GM12801 (cell line): Measurements from ENCODE around the gene HNMT.

Experiments
- TF ChIP-seq, protein P1 (sequence below): IDR thresholded peaks from one replicate; pipeline ENCODE4 v1.5.1; 2011; ENCODE audit warnings: control low read depth; ENCODE audit not compliant: insufficient read length; ENCODE audit errors: extremely low read depth

Gene HNMT

DNA sequence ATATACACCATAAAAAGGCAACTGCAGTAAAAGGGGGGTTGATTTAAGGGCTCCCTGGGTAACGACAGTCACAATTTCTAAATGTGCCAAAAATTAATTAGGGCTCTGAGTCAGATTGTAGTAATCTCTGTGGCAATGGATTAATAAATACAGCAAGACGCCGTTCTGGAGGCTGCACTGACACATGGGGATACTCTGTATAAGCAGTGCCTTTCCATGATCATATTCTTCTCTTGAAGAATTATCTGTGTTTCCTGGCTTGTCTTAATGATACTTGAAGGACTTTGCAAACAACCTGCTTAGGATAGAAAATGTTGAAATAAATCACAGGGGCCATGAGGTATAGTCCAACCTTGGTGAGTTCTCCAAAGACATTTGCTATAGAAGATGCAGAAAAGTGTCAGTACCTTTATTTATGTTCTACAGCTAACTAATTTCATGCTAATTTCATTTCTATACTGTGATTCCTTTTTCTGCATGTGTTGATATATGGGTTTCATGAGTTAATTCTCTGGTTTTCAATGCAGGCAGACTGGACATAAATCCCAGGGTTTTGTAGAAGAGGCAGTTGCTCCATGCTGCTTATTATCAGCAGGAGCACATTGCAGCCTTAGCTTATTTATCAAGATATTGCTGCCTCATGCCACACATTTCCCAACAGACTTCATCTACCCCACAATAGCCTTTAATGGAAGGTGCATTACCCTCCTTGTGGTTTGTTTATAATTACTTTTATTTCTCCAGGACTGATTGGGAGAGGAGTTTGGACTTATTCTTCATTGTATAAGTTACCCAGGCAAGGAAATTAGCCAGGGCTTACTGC lies 54.8 kb downstream of the HNMT start:
- TF ChIP-seq, protein P1, sequence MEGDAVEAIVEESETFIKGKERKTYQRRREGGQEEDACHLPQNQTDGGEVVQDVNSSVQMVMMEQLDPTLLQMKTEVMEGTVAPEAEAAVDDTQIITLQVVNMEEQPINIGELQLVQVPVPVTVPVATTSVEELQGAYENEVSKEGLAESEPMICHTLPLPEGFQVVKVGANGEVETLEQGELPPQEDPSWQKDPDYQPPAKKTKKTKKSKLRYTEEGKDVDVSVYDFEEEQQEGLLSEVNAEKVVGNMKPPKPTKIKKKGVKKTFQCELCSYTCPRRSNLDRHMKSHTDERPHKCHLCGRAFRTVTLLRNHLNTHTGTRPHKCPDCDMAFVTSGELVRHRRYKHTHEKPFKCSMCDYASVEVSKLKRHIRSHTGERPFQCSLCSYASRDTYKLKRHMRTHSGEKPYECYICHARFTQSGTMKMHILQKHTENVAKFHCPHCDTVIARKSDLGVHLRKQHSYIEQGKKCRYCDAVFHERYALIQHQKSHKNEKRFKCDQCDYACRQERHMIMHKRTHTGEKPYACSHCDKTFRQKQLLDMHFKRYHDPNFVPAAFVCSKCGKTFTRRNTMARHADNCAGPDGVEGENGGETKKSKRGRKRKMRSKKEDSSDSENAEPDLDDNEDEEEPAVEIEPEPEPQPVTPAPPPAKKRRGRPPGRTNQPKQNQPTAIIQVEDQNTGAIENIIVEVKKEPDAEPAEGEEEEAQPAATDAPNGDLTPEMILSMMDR: no peak

DNA sequence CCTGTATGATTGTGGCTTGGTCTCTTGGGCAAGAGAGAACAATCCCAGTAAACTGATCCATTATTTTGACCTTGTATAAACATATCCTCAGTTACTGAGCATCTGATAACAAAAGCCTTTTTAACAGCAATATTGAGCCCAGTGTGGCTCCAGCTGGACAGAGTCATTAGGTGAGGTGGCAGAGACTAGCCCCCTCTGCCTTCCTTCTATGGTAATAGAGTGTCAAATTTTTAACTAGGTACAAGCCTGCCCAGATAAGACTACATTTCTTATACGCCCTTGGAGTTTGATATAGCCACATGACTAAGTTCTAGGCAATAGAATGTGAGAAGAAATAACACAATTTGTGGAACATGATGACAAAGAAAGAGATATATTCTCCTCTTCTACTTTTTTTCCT lies 56.2 kb downstream of the HNMT start:
- TF ChIP-seq, protein P1: no peak

DNA sequence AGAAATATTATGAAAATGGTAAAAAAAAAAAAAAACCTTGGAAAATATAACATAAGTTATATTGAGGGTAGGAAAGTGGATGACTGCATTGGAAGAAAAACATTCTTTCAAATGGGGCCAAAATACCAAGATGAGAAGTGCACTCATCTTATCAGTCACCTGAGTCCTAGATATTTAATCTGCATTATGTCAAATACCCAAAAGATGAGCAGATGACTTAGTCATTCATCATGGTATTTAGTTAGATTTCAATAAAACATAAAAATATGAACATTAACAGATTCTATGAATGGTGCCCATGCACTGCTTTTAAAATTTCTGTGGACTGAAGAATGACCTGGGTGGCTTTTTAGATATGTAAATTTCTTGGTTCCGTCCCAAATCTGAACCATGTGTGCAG lies 56.9 kb downstream of the HNMT start:
- TF ChIP-seq, protein P1: no peak

DNA sequence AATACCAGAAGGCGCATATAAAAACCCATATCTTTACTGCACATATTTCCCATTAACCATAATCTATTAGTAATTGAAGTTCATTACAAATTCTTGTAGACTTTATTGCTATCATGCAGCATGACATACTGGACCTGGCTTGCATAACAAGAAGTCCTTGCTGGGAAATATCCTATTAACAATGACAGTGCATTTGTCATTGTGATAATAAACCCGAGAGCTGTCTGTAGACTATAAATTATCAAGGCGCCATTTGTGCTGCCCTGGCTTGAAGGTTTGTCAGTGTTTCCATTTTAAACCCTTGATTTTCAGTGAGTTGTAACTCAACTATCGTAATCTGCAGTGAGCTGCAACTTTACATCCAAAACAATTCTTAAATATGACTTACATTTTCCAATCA lies 59.0 kb downstream of the HNMT start:
- TF ChIP-seq, protein P1: no peak

DNA sequence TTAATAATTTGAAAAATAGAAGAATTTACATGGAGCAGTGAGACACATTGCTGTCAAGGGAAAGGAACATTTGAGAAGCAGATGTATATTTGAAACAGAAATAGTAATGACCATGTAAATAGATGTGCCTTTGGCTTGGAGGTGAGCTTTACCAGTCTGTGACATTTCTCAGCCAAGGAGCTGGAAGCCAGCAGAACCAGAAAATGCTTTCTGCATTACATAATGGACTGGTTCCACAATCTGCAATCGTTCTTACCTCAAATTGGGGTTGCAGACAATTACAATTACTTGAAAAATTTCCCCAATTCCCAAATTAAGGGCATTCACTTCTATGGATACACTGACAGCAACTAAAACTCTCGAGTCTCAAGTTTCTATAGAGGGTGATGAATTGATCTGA lies 59.7 kb downstream of the HNMT start:
- TF ChIP-seq, protein P1: no peak

DNA sequence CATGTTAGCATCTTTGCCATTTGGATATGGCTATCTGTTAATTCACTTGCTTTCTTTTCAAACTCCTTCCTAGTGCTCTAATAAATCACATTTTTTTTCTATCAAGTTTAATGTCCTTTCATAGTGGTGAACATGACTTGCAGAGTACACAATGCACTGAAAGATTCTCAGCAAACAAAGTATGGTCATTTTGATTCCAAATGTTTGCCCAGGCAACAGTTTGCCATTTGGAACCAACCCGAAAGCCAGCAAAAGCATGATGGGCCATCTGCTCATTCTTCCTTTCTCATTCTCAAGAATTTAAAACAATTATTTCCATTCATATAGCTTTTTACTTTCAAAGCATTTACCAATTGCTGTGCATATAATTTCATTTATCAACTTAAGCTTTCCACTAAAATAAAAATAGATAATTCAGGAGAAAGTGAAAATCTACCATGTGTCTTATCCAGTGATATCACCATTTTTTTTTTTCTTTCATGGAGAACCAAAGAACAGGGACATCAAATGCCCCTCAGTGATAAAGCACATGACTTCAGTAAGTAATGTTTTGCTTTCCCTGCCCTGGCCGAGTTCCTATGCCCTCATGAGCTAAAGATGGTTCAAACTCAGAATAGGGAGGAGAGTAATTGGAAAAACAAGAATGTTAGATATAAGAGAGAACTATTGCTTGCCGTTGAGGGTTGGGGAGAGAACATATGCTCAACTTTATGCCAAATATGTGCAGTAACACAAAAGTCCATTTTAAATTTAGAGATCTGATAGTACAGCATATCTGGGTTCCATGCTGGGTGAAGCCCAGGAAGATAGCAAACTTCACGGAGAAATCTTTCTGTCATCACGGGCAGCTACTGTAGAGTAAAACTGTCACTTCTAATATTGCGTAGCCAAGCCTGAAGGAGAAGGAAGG lies 62.1 kb downstream of the HNMT start:
- TF ChIP-seq, protein P1: no peak

DNA sequence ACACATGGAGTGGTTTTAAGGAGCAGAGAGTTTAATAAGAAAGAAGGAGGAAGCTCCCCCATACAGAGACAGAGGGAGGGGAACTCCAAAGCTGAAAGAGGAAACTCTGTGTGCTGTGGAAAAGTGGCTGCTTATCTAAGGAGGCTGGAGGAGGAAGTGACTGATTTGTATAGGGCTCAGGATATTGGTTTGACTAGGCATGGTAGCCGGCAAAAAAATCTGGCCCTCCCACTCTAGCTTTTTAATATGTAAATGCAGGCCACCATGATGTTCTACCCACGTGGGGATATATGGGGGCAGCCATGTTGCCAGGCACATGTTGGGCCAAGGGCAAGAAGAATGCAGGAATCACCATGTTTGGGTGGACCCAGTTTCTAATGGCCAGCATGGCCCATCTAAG lies 64.3 kb downstream of the HNMT start:
- TF ChIP-seq, protein P1: no peak
